ENCODE data around the gene TRIM66. TPM values are rescaled to one million over a fixed set of nuclear protein-coding genes. Genes with fewer than 3 reads are reported as not detected.

The TRIM66 gene
- total and polyA plus RNA-seq, 2 experiments from 2014 or later, result 1.0 to 3.3 TPM

- H3K27ac ChIP-seq (ENCODE audit: low read depth), result 0 out of 2 replicates have a peak overlapping the region, but pooled peaks have one; percentile 50
- no peaks in the 10 kb centered on the region for H4K20me1 ChIP-seq (replicated peaks; ENCODE audit: insufficient read depth)
- H3K4me1 ChIP-seq (ENCODE audit: insufficient read depth), result peaks cover 11% of the 10 kb centered on the region; the same call in 1 of the 2 replicates
- peak; percentile 34 for ATAC-seq
- DNase-seq (ENCODE audit: low spot score), result peak; percentile 41
- H3K4me3 ChIP-seq, result no peak overlapping the region
- H3K4me1 Mint-ChIP-seq, result peaks cover 60% of the 10 kb centered on the region
- no peaks in the 10 kb centered on the region for H3K9me3 Mint-ChIP-seq
- H3K27me3 ChIP-seq (ENCODE audit: insufficient read depth), result no peaks in the 10 kb centered on the region
- H2AFZ ChIP-seq, result no peak overlapping the region
- 0 out of 2 replicates have a peak overlapping the region, but pooled peaks have one; percentile 32 for H3K4me2 ChIP-seq
- no peaks in the 10 kb centered on the region for H3K36me3 ChIP-seq (ENCODE audit: insufficient read depth)
- H3F3A ChIP-seq (replicated peaks; ENCODE audit: low read depth), result no peaks in the 10 kb centered on the region
- H3K27ac Mint-ChIP-seq, result peak overlapping the region; percentile 53
- no peak overlapping the region for H3K4me3 Mint-ChIP-seq
- no peak for TF ChIP-seq STAT1 (IDR thresholded peaks at IDR 0.05; ENCODE audit: unreplicated experiment)
- no peak for TF ChIP-seq CREB1 (CRISPR knock-in tag; IDR thresholded peaks at IDR 0.05; ENCODE audit: low read depth)
- TF ChIP-seq CTCF (conservative IDR thresholded peaks at IDR 0.05; ENCODE audit: low read depth in 2 of 2), result no peak
- no peak for TF ChIP-seq ZNF331 (CRISPR knock-in tag; IDR thresholded peaks at IDR 0.05; ENCODE audit: low read depth)
- no peak for TF ChIP-seq ETS1 (IDR thresholded peaks at IDR 0.05)
- TF ChIP-seq EZH2phosphoT487 (IDR thresholded peaks at IDR 0.05; ENCODE audit: unreplicated experiment), result no peak
- TF ChIP-seq ZNF114 (CRISPR knock-in tag; IDR thresholded peaks at IDR 0.05), result no peak
- H3K9me2 ChIP-seq (ENCODE audit: insufficient read depth), result no peaks in the 10 kb centered on the region
- peaks cover 15% of the 10 kb centered on the region for H3K27me3 Mint-ChIP-seq (ENCODE audit: insufficient read depth, low read depth, poor library complexity)
- H3K79me2 ChIP-seq (replicated peaks; ENCODE audit: insufficient read depth), result no peaks in the 10 kb centered on the region
- H3K36me3 Mint-ChIP-seq (ENCODE audit: low read depth), result peaks cover 12% of the 10 kb centered on the region
These were observed 38.6 kb upstream of the TRIM66 start for GRCh38 chr11:8720868-8721608.

GRCh38 chr11:8720352-8720751 is 37.9 kb upstream of the TRIM66 start:
- no peak for ATAC-seq
- Histone ChIP-seq H3K4me1 (ENCODE audit: insufficient read depth) (peaks cover 11% of the 10 kb centered on the region; the same call in 1 of the 2 replicates), H3K9me2 (ENCODE audit: insufficient read depth) (no peaks in the 10 kb centered on the region), H2AFZ (no peak overlapping the region), H4K20me1 (replicated peaks; ENCODE audit: insufficient read depth) (no peaks in the 10 kb centered on the region), H3K36me3 (ENCODE audit: insufficient read depth) (no peaks in the 10 kb centered on the region), H3K27me3 (ENCODE audit: insufficient read depth) (no peaks in the 10 kb centered on the region), H3K4me2 (no peak overlapping the region), H3K27ac (ENCODE audit: low read depth) (no peak overlapping the region), H3K4me3 (no peak overlapping the region), H3F3A (replicated peaks; ENCODE audit: low read depth) (no peaks in the 10 kb centered on the region), H3K79me2 (replicated peaks; ENCODE audit: insufficient read depth) (no peaks in the 10 kb centered on the region)
- no peak for DNase-seq (ENCODE audit: low spot score)
- H3K36me3 Mint-ChIP-seq (ENCODE audit: low read depth), result peaks cover 12% of the 10 kb centered on the region
- H3K27ac Mint-ChIP-seq, result no peak overlapping the region
- TF ChIP-seq EZH2phosphoT487 (IDR thresholded peaks at IDR 0.05; ENCODE audit: unreplicated experiment) (no peak), EZH2 (IDR thresholded peaks at IDR 0.05; ENCODE audit: low read depth, unreplicated experiment) (no peak)
- H3K4me1 Mint-ChIP-seq, result peaks cover 60% of the 10 kb centered on the region
- no peaks in the 10 kb centered on the region for H3K9me3 Mint-ChIP-seq
- H3K27me3 Mint-ChIP-seq (ENCODE audit: insufficient read depth, low read depth, poor library complexity), result peaks cover 15% of the 10 kb centered on the region
- H3K4me3 Mint-ChIP-seq, result no peak overlapping the region
